Lower leg skin (tissue), 4 donors: Measurements from ENCODE around the gene DENND2C. TPM values are rescaled to one million over a fixed set of nuclear protein-coding genes. Genes with fewer than 3 reads are reported as not detected.

ENCODE experiments used
- DNase-seq, 2 donors: peaks; one replicate each; pipeline ENCODE4 v3.0.0-alpha.2; 2019; ENCODE audit warnings: low spot score in 2 of 2
- H3K4me3 ChIP-seq: fragments of 200-600 bp; sonication (generic); 2 replicates; pipeline ENCODE4 v1.5.1; 2017; ENCODE audit warnings: mild to moderate bottlenecking, low read depth; ENCODE audit not compliant: poor library complexity, severe bottlenecking
- POLR2A ChIP-seq, 2 donors: fragments of 450-650 bp; IDR thresholded peaks; one replicate each; pipeline ENCODE4 v1.6.1; 2016 to 2017; ENCODE audit warnings: antibody characterized with exemption in 2 of 2, mild to moderate bottlenecking in 1 of 2, moderate library complexity in 1 of 2
- WGBS, 2 donors: methylation state at CpG; one replicate each; pipeline ENCODE4 v1.1.5; 2018; 5-methylcytosine and 5-hydroxymethylcytosine counted together
- intact Hi-C: fragments of 100-400 bp; cut with DNase I; formaldehyde crosslinking; loops from one replicate; pipeline ENCODE4 v1.15.0; 2023; ENCODE audit warnings: low total_unique reads
- total RNA-seq, 4 donors: library from RNA; depleted of rRNA; stranded (reverse); fragments of >200 nt; gene quantifications; one replicate each; pipeline ENCODE4 v1.1.0, GENCODE V29; 2016
- TF ChIP-seq, protein P1 (sequence below), 3 donors: fragments of 450-650 bp; IDR thresholded peaks; one replicate each; pipeline ENCODE4 v1.5.1; 2016; ENCODE audit warnings: antibody characterized with exemption in 3 of 3, mild to moderate bottlenecking in 3 of 3, moderate library complexity in 2 of 3

Gene DENND2C
- total RNA-seq, 4 donors from 2014 or later: 43.0 to 61.2 (median 52.5) TPM

DNA sequence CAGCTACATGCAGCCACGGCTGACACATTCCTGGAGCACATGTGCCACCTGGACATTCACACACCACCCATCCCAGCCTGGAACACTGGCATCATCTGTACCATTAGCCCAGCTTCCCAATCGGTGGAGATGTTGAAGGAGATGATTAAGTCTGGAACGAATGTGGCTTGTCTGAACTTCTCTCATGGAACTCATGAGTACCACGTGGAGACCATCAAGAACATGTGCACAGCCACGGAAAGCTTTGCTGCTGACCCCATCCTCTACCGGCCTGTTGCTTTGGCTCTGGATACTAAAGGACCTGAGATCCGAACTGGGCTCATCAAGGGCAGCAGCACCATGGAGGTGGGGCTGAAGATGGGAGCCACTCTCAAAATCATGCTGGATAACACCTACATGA lies 133.8 kb downstream of the DENND2C start:
- intact Hi-C loops: no loop called here
- no peak for DNase-seq
- H3K4me3 ChIP-seq: no peak overlapping the region
- 88 to 92% methylated on average over 7 of the region's 7 CpGs for WGBS, 2 donors
- TF ChIP-seq, protein P1, sequence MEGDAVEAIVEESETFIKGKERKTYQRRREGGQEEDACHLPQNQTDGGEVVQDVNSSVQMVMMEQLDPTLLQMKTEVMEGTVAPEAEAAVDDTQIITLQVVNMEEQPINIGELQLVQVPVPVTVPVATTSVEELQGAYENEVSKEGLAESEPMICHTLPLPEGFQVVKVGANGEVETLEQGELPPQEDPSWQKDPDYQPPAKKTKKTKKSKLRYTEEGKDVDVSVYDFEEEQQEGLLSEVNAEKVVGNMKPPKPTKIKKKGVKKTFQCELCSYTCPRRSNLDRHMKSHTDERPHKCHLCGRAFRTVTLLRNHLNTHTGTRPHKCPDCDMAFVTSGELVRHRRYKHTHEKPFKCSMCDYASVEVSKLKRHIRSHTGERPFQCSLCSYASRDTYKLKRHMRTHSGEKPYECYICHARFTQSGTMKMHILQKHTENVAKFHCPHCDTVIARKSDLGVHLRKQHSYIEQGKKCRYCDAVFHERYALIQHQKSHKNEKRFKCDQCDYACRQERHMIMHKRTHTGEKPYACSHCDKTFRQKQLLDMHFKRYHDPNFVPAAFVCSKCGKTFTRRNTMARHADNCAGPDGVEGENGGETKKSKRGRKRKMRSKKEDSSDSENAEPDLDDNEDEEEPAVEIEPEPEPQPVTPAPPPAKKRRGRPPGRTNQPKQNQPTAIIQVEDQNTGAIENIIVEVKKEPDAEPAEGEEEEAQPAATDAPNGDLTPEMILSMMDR (IDR thresholded peaks at IDR 0.05): no peak
- no peak for TF ChIP-seq POLR2A (IDR thresholded peaks at IDR 0.05)

DNA sequence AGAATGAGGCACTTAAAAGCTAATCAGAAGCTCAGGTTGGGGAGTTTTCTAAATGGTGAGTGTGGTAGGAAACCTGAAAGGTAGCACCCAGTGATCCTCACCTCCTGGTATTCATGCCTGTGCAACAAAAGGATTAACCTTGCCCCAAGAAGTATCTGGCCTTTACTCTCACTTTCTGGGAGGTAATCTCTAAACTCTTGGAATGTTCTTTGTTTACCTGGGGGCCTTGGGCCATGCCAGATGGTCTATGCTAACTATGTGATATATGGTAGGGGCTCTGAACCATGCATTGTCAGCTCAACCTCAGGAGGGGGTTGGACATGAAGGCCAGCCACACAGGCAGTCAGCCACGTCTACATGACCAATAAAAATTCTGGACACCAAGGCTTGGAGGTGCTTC lies 134.4 kb downstream of the DENND2C start:
- no peak for DNase-seq
- intact Hi-C loops: no loop called here
- TF ChIP-seq, protein P1 (IDR thresholded peaks at IDR 0.05): no peak
- TF ChIP-seq POLR2A (IDR thresholded peaks at IDR 0.05): no peak
- 42 to 60% methylated on average over 1 of the region's 1 CpG for WGBS, 2 donors
- H3K4me3 ChIP-seq: no peak overlapping the region

Other genes with a start within 250 kb of the DENND2C start
- gene TRIM33, start 158.8 kb downstream of the DENND2C start, total RNA-seq: 10 to 100 TPM; 37.5 to 48.6 (median 41.1) TPM
- 10 to 100 TPM; 30.0 to 38.6 (median 36.0) TPM for gene BCAS2, start 88.4 kb downstream of the DENND2C start, total RNA-seq
- gene AMPD1, start 25.5 kb upstream of the DENND2C start, total RNA-seq: not detected
- 10 to 100 TPM; 19.6 to 40.0 (median 33.2) TPM for gene NRAS, start 46.7 kb upstream of the DENND2C start, total RNA-seq
- 1,000 to 10,000 TPM in 1 of 4 donors, 100 to 1,000 TPM in 3; 342 to 1,039 (median 551) TPM for gene CSDE1, start 87.9 kb upstream of the DENND2C start, total RNA-seq
- 10 to 100 TPM; 47.5 to 57.4 (median 55.4) TPM for gene SIKE1, start 110.6 kb upstream of the DENND2C start, total RNA-seq
- gene SYCP1, start 184.8 kb upstream of the DENND2C start, total RNA-seq: under 1 TPM in 1 of 4 donors, not detected in 3; 0.29 TPM